B cell (primary cell): ENCODE measurements around the gene DHX15. TPM values are rescaled to one million over a fixed set of nuclear protein-coding genes. Genes with fewer than 3 reads are reported as not detected.
"Not testable (repeated sequence)": the region's sequence is repeated elsewhere in the genome, so short reads cannot be mapped to it uniquely, and the experiment has no call there.

Experiments used
- ATAC-seq: fragments of 200-7000 bp; cut with Tn5 transposase; one replicate; pipeline ENCODE4 v1.10.0; 2021; ENCODE audit warnings: low read depth, mild to moderate bottlenecking, moderate number of reproducible peaks, moderate library complexity
- CTCF ChIA-PET: fragments of 350-600 bp; sonication (Branson Sonifier 250); formaldehyde crosslinking; loops from one replicate; lab custom pipeline; 2021; ENCODE audit warnings: antibody characterized with exemption, inconsistent platforms; lab: Charles Lee
- POLR2A ChIA-PET: fragments of 350-600 bp; sonication (Branson Sonifier 250); formaldehyde crosslinking; loops from one replicate; lab custom pipeline; 2021; ENCODE audit warnings: antibody characterized with exemption; lab: Charles Lee
- DNase-seq: peaks from one replicate; pipeline ENCODE4 v3.0.0; 2013
- H2AFZ ChIP-seq: 2 replicates; pipeline ENCODE4 v1.6.1; 2012; ENCODE audit warnings: mild to moderate bottlenecking, low read depth, low read length; ENCODE audit not compliant: insufficient read depth, poor library complexity, severe bottlenecking
- H3K27ac ChIP-seq, 2 donors: 1 replicate in 1 of 2; 2 replicates in 1 of 2; pipeline ENCODE4 v1.5.1; 2012 to 2013; ENCODE audit warnings: low read length in 2 of 2, mild to moderate bottlenecking in 2 of 2, moderate library complexity in 1 of 2
- H3K27me3 ChIP-seq, 4 experiments: fragments of 200-600 bp in 1 of 4; sonication (generic) in 1 of 4; replicated peaks in 1 of 4; 1 replicate in 2 of 4; 2 replicates in 2 of 4; pipeline versions ENCODE4 v1.6.1 to v1.7.0; 2013 to 2016; ENCODE audit warnings: low read length in 3 of 4, mild to moderate bottlenecking in 2 of 4, mixed read lengths in 1 of 4, moderate library complexity in 1 of 4; ENCODE audit not compliant: insufficient read depth in 4 of 4, control insufficient read depth in 3 of 4; ENCODE audit errors: control extremely low read depth in 1 of 4
- H3K36me3 ChIP-seq, 2 experiments: replicated peaks in 1 of 2; 1 replicate in 1 of 2; 2 replicates in 1 of 2; pipeline versions ENCODE4 v1.6.1 to v1.7.1; 2013; ENCODE audit warnings: low read length in 1 of 2; ENCODE audit not compliant: insufficient read depth in 2 of 2, control insufficient read depth in 1 of 2; ENCODE audit errors: control extremely low read depth in 1 of 2, extremely low read depth in 1 of 2
- H3K4me1 ChIP-seq, 2 donors: fragments of 200-600 bp in 1 of 2; sonication (generic) in 1 of 2; 1 replicate in 1 of 2; 2 replicates in 1 of 2; pipeline versions ENCODE4 v1.5.1 to v1.6.1; 2013 to 2017; ENCODE audit warnings: low read length in 2 of 2; ENCODE audit not compliant: control insufficient read depth in 2 of 2, insufficient read depth in 2 of 2
- H3K4me2 ChIP-seq: replicated peaks from 2 replicates; pipeline ENCODE3; 2012; ENCODE audit warnings: mild to moderate bottlenecking, low read depth, low read length; ENCODE audit not compliant: poor library complexity, severe bottlenecking
- H3K4me3 ChIP-seq, 5 experiments: fragments of 200-600 bp in 1 of 5; sonication (generic) in 1 of 5; 1 replicate in 3 of 5; 2 replicates in 2 of 5; pipeline versions ENCODE4 v1.5.1 to v1.7.0; 2011 to 2016; ENCODE audit warnings: low read length in 4 of 5, mild to moderate bottlenecking in 4 of 5, low read depth in 2 of 5, control low read depth in 1 of 5, moderate library complexity in 1 of 5; ENCODE audit not compliant: insufficient read depth in 1 of 5; ENCODE audit errors: control extremely low read depth in 1 of 5, extremely low read depth in 1 of 5
- H3K79me2 ChIP-seq: fragments of 200-600 bp; sonication (generic); one replicate; pipeline ENCODE4 v1.6.0; 2016; ENCODE audit warnings: low read length; ENCODE audit not compliant: control insufficient read depth, insufficient read depth
- H3K9ac ChIP-seq: fragments of 200-600 bp; sonication (generic); 2 replicates; pipeline ENCODE4 v1.6.1; 2017; ENCODE audit warnings: mild to moderate bottlenecking, low read length, moderate library complexity
- H3K9me3 ChIP-seq, 3 donors: one replicate each; pipeline versions ENCODE4 v1.6.1 to v1.7.1; 2013; ENCODE audit warnings: low read length in 2 of 3; ENCODE audit not compliant: control insufficient read depth in 2 of 3, insufficient read depth in 1 of 3; ENCODE audit errors: control extremely low read depth in 1 of 3
- H4K20me1 ChIP-seq: 2 replicates; pipeline ENCODE4 v1.6.0; 2012; ENCODE audit warnings: mild to moderate bottlenecking, low read length; ENCODE audit not compliant: insufficient read depth, control insufficient read depth, poor library complexity, severe bottlenecking
- H3K27ac Mint-ChIP-seq: one replicate; pipeline ENCODE4 v1.8.0; 2021; ENCODE audit warnings: mixed read lengths
- H3K27me3 Mint-ChIP-seq: one replicate; pipeline ENCODE4 v1.8.0; 2021; ENCODE audit warnings: mixed read lengths
- H3K4me1 Mint-ChIP-seq: one replicate; pipeline ENCODE4 v1.8.0; 2021; ENCODE audit warnings: mixed read lengths
- H3K4me3 Mint-ChIP-seq: one replicate; pipeline ENCODE4 v1.8.0; 2021; ENCODE audit warnings: mixed read lengths
- H3K9me3 Mint-ChIP-seq: one replicate; pipeline ENCODE4 v1.8.0; 2022; ENCODE audit warnings: mixed read lengths; ENCODE audit not compliant: insufficient read depth
- CTCF ChIP-seq: fragments of 200-600 bp; IDR thresholded peaks from one replicate; pipeline ENCODE4 v1.8.0; 2022; ENCODE audit warnings: antibody characterized with exemption, mild to moderate bottlenecking
- EZH2 ChIP-seq: IDR thresholded peaks from 2 replicates; pipeline ENCODE4 v1.6.1; 2012; ENCODE audit warnings: borderline replicate concordance, low read depth, mild to moderate bottlenecking, moderate library complexity, low read length; ENCODE audit not compliant: insufficient read depth, poor library complexity, severe bottlenecking
- WGBS: methylation state at CpG from one replicate; pipeline ENCODE4 v1.1.5; 2013; ENCODE audit warnings: missing lambda C conversion rate; ENCODE audit not compliant: insufficient coverage; 5-methylcytosine and 5-hydroxymethylcytosine counted together
- intact Hi-C: fragments of 100-400 bp; cut with micrococcal nuclease; formaldehyde crosslinking; loops from one replicate; pipeline ENCODE4 v1.10.0; 2022
- polyA plus RNA-seq: library from polyadenylated mRNA; depleted of rRNA; stranded (reverse); fragments of >200 nt; gene quantifications from 2 replicates; pipeline ENCODE4 v1.2.3, GENCODE V29; 2012
- total RNA-seq, 2 donors: library from RNA; stranded (reverse); fragments of 120-200 nt in 1 of 2; gene quantifications; 1 replicate in 1 of 2; 2 replicates in 1 of 2; pipeline versions ENCODE4 v1.2.3 to v1.2.4, GENCODE V29; 2013 to 2022

The DHX15 gene
- total and polyA plus RNA-seq, 2 donors (not counting 1 experiment from before 2014, with no cell fraction given) = 58.8 to 162 TPM

- Histone ChIP-seq H2AFZ (no peak overlapping the region), H4K20me1 (no peaks in the 10 kb centered on the region), H3K79me2 (no peaks in the 10 kb centered on the region), H3K4me3 (no peak overlapping the region), H3K4me1 (no peaks in the 10 kb centered on the region), H3K9me3 (no peaks in the 10 kb centered on the region), H3K27ac (no peak overlapping the region), H3K36me3 (no peaks in the 10 kb centered on the region), H3K4me2 (no peak overlapping the region), H3K9ac (no peak overlapping the region), H3K27me3 (peaks cover 0 to 3% (median 0%) of the 10 kb centered on the region in 4 experiments)
- POLR2A ChIA-PET = no interaction called here
- ATAC-seq = no peak
- Mint-ChIP-seq H3K27me3 (no peaks in the 10 kb centered on the region), H3K9me3 (no peaks in the 10 kb centered on the region), H3K4me1 (no peaks in the 10 kb centered on the region), H3K27ac (no peak overlapping the region), H3K4me3 (no peak overlapping the region)
- CTCF ChIA-PET = interaction anchor here (1.3 kb wide), 1 partner anchor 43 kb away, joined by 3 read pairs; no protein-coding TSS in a partner anchor
- 100% methylated on average over 1 of the region's 2 CpGs for WGBS
- no peak for TF ChIP-seq CTCF
- TF ChIP-seq EZH2 = no peak
- intact Hi-C loops = no loop called here
- no peak for DNase-seq
Measured at GRCh38 chr4:24508541-24508940, 75.8 kb downstream of the DHX15 start.

- H3K36me3 ChIP-seq = no peaks in the 10 kb centered on the region
- DNase-seq (no peak), ATAC-seq (no peak)
- no peaks in the 10 kb centered on the region for H3K4me1 ChIP-seq
- no peaks in the 10 kb centered on the region for H3K27me3 Mint-ChIP-seq
- H3K4me1 Mint-ChIP-seq = no peaks in the 10 kb centered on the region
- H3K9ac ChIP-seq = no peak overlapping the region
- 99% methylated on average over 7 of the region's 7 CpGs for WGBS
- no peak overlapping the region for H3K27ac Mint-ChIP-seq
- H2AFZ ChIP-seq = no peak overlapping the region
- TF ChIP-seq EZH2 (no peak), CTCF (no peak)
- H3K9me3 ChIP-seq = no peaks in the 10 kb centered on the region
- no peak overlapping the region for H3K27ac ChIP-seq
- H4K20me1 ChIP-seq = no peaks in the 10 kb centered on the region
- no peak overlapping the region for H3K4me3 ChIP-seq
- H3K4me2 ChIP-seq = no peak overlapping the region
- ChIA-PET POLR2A (no interaction called here), CTCF (no interaction called here)
- H3K79me2 ChIP-seq = no peaks in the 10 kb centered on the region
- intact Hi-C loops = no loop called here
- no peak overlapping the region for H3K4me3 Mint-ChIP-seq
- no peaks in the 10 kb centered on the region for H3K9me3 Mint-ChIP-seq
- H3K27me3 ChIP-seq = peaks cover 0 to 3% (median 0%) of the 10 kb centered on the region in 4 experiments
Measured at GRCh38 chr4:24507439-24507838, 76.9 kb downstream of the DHX15 start.

- H3K79me2 ChIP-seq, DNase-seq, POLR2A ChIA-PET, H3K9me3 Mint-ChIP-seq, H3K4me1 Mint-ChIP-seq, H2AFZ ChIP-seq, ATAC-seq, H3K4me3 ChIP-seq, H3K4me1 ChIP-seq, H3K4me2 ChIP-seq, CTCF ChIA-PET, H3K27ac Mint-ChIP-seq, H3K9me3 ChIP-seq, H4K20me1 ChIP-seq, H3K27me3 Mint-ChIP-seq, H3K36me3 ChIP-seq, intact Hi-C loops, H3K27me3 ChIP-seq, H3K9ac ChIP-seq, H3K27ac ChIP-seq, H3K4me3 Mint-ChIP-seq: not testable (repeated sequence)
- WGBS = 99% methylated on average over 10 of the region's 10 CpGs
Measured at GRCh38 chr4:24503090-24503489, 81.3 kb downstream of the DHX15 start.
